Epithelial cell of esophagus (primary cell): Measurements from ENCODE around the gene ASIC4.

Experiments
- DNase-seq: peaks from one replicate; pipeline ENCODE4 v3.0.0; 2010; ENCODE audit warnings: low read depth
- H3K4me3 ChIP-seq: 2 replicates; pipeline ENCODE4 v1.5.1; 2011; ENCODE audit warnings: mild to moderate bottlenecking, low read length, control low read depth
- TF ChIP-seq, protein P1 (sequence below): IDR thresholded peaks from 2 replicates; pipeline ENCODE4 v1.5.1; 2011; ENCODE audit warnings: low read depth, mild to moderate bottlenecking, low read length, control low read depth, inconsistent platforms; ENCODE audit not compliant: insufficient read depth; ENCODE audit errors: missing control alignments

Gene ASIC4

DNA sequence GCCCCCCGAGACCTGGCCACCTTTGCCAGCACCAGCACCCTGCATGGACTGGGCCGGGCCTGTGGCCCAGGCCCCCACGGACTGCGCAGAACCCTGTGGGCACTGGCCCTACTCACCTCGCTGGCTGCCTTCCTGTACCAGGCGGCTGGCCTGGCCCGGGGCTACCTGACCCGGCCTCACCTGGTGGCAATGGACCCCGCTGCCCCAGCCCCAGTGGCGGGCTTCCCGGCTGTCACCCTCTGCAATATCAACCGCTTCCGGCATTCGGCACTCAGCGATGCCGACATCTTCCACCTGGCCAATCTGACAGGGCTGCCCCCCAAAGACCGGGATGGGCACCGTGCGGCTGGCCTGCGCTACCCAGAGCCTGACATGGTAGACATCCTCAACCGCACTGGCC is 554 bp downstream of the ASIC4 start:
- DNase-seq: no peak
- H3K4me3 ChIP-seq: no peak overlapping the region
- TF ChIP-seq, protein P1, sequence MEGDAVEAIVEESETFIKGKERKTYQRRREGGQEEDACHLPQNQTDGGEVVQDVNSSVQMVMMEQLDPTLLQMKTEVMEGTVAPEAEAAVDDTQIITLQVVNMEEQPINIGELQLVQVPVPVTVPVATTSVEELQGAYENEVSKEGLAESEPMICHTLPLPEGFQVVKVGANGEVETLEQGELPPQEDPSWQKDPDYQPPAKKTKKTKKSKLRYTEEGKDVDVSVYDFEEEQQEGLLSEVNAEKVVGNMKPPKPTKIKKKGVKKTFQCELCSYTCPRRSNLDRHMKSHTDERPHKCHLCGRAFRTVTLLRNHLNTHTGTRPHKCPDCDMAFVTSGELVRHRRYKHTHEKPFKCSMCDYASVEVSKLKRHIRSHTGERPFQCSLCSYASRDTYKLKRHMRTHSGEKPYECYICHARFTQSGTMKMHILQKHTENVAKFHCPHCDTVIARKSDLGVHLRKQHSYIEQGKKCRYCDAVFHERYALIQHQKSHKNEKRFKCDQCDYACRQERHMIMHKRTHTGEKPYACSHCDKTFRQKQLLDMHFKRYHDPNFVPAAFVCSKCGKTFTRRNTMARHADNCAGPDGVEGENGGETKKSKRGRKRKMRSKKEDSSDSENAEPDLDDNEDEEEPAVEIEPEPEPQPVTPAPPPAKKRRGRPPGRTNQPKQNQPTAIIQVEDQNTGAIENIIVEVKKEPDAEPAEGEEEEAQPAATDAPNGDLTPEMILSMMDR: no peak

DNA sequence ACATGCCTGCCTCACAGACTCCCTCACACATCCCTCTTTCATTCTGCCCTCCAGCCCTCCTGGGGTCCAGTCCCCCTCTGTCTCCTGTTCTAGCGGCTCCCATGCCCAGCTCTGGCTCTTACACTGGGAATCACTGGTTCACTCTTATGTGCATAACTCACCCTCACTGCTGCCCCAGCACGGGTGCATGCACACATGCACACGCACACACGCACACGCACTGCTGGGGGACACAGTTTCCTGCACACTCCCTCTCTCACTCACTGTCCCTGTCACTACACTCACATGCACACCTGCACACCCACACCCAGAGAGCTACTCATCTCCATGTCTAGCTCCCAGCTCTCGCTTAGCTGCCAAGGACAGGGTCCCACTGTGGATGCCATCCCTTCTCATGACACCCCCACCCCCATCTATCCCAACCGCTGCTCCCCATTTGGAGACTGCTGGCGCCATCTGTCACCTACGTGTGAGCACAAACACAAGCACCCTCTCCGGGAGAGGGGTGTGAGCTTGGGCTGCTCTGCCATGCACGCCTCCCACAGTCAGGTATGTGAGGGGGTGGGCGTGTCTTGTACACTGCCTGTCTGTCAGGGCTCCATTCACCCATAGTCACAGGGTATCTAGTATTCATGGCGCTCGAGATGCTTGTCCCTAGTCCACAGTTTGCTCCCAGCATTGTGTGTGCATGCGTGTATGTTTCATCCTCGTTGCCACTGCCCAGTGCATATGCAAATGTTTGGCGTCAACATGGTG is 1.8 kb downstream of the ASIC4 start:
- no peak for DNase-seq
- TF ChIP-seq, protein P1: no peak
- no peak overlapping the region for H3K4me3 ChIP-seq

DNA sequence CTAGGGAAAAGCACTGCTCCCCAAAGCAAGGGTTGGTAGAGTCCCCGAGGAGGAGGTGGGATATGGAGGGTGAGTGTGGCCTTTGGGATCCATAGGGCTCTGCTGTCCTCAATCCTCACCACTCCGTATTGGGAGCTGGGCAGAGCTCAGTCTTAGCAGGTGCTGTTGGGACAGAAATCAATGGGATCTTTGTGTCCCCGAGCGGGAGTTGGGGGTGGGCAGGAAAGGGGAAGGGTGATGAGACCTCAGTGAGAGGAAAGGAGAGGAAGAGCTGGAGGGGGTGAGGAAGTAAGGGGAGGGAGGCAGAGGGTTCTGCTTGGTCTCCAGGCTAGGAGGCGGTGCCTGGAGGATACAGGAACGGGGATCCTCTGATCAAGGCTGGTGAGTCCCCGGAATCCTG is 2.6 kb downstream of the ASIC4 start:
- DNase-seq: no peak
- H3K4me3 ChIP-seq: no peak overlapping the region
- TF ChIP-seq, protein P1: no peak

DNA sequence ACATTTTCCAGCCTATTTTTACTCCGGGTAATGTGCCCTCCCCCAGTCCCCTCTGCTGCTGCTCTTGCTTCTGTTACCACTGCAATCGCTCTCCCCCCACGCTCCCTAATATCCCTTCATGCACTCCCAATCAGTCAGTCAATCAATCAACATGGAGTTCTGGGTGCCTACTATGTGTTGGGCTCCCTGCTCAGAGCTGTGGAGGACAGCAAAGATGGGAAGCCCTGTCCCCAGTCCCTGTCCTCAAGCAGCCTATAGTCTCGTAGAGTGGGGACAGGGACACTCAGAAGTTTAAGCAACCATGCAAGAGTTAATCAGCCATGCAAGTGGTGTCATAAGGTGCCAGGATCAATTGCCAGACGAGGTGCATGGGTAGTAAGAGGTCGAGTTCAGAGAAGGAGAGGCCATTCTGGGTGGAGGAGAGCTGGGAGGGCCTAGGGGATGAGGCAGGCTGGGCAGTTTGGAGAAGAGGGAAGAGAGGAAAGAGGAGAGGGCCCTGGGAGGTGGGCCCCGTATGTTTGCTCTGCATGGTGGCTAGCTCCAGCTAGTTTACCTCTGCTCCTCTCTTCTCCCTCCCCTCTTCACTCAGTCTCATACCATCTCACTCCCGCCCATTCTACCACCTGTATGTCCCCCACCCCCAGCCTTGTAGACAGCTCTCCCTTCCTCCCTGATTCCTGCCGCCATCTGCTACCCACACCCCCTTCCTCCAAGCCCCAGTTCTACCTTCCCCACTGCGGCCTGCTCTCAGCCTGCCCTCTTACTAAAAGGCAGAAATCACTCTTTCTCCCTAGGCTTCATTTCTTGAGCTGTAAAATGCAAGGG is 3.9 kb downstream of the ASIC4 start:
- H3K4me3 ChIP-seq: no peak overlapping the region
- DNase-seq: no peak
- TF ChIP-seq, protein P1: no peak

DNA sequence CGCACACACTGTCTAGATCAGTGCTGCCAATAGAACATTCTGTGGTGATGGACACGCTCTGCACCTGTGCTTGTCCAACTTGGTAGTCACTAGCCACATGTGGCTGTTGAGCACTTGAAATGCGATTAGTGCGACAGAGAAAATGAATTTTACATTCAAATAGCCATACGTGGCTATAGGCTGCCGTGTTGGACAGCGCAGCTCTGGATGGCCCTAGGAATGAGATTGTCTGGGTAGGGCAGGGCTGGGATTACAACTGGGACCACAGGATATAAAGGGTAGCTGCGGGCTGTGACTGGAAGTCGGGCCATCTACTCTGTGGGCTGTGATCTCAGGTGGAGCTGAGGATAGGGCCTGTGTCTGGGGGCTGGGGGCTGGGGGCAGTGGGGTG is 5.2 kb downstream of the ASIC4 start:
- TF ChIP-seq, protein P1: no peak

DNA sequence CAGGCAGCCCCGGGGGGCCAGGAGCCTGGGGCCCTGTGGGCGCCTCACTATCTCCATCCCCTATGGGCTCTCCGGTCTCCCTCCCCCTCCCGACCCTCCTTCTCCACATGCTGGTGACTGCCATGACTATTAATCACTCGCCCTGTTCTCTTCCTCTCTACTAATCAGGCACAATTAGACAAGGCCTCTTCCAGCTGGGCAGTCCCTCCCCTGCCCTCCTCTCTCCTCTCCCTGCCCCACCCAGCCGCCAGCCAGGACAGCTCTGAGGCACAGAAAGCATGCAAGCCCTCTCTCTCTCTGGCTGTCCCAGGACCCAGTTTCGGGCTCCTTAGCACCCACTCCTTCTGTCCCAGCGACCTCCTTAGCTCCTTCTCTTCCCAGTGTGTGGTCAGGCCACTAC is 5.8 kb downstream of the ASIC4 start:
- DNase-seq: no peak
- no peak overlapping the region for H3K4me3 ChIP-seq

More for the DNA sequence above, 5.2 kb downstream of the ASIC4 start:
- no peak overlapping the region for H3K4me3 ChIP-seq
- DNase-seq: no peak

More for the DNA sequence above, 5.8 kb downstream of the ASIC4 start:
- TF ChIP-seq, protein P1: no peak
